Measurements from ENCODE around the gene PRELID3B. TPM values are rescaled to one million over a fixed set of nuclear protein-coding genes. Genes with fewer than 3 reads are reported as not detected.

PRELID3B gene
- total RNA-seq, 2 donors from 2014 or later = 28.9 to 35.6 TPM

GRCh38 chr20:58986968-58987517, 55.5 kb downstream of the PRELID3B start:
- H3K4me3 ChIP-seq = no peak overlapping the region
- peaks cover 9 to 25% of the 10 kb centered on the region in 2 donors for H3K36me3 ChIP-seq
- intact Hi-C loops (cut with DNase I) = no loop called here
- no peak for DNase-seq (ENCODE audit: low spot score)
- H3K9me3 ChIP-seq = no peaks in the 10 kb centered on the region
- H3K4me1 ChIP-seq (replicated peaks) = peaks cover 6% of the 10 kb centered on the region
- 80% methylated on average over 8 of the region's 8 CpGs for WGBS
- TF ChIP-seq POLR2AphosphoS5 (IDR thresholded peaks at IDR 0.05) = no peak
- no peak for TF ChIP-seq CTCF (IDR thresholded peaks at IDR 0.05)
- no peak for TF ChIP-seq POLR2A (IDR thresholded peaks at IDR 0.05)
- no peaks in the 10 kb centered on the region for H3K27me3 ChIP-seq (replicated peaks; ENCODE audit: insufficient read depth)
- H3K27ac ChIP-seq = no peak overlapping the region

DNA sequence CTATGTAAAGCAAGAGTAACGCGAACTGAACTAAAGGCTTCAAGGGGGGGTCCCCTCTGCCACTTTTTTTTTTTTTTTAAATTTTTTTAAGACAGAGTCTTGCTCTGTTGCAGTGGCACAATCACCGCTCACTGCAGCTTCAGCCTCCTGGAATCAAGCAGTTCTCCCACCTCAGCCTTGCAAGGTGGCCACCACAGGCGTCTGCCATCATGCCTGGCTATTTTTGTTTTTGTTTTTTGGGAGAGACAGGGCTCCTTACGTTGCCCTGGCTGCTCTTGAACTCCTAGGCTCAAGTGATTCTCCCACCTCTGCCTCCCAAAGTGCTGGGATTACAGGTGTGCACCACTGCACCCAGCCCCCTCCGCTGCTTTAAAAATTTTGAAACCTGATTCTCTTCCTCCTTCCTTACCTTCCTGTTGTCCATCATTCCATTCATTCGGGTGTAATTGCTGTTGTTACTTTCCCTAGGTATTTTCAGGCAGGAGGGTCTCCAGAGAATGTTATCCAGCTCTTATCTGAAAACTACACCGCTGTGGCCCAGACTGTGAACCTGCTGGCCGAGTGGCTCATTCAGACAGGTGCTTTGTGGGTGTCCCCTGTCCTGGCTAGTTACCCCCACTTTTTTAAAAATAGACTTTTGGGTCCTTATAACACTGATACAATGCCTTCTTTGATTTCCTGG, 56.2 kb downstream of the PRELID3B start:
- Histone ChIP-seq H3K27me3 (replicated peaks; ENCODE audit: insufficient read depth) (no peaks in the 10 kb centered on the region), H3K4me3 (no peak overlapping the region), H3K36me3 (peaks cover 9 to 25% of the 10 kb centered on the region in 2 donors), H3K27ac (no peak overlapping the region), H3K4me1 (replicated peaks) (peaks cover 6% of the 10 kb centered on the region), H3K9me3 (no peaks in the 10 kb centered on the region)
- 79% methylated on average over 9 of the region's 9 CpGs for WGBS
- no peak for DNase-seq (ENCODE audit: low spot score)
- intact Hi-C loops (cut with DNase I) = no loop called here
- TF ChIP-seq POLR2A (IDR thresholded peaks at IDR 0.05) (no peak), CTCF (IDR thresholded peaks at IDR 0.05) (no peak), POLR2AphosphoS5 (IDR thresholded peaks at IDR 0.05) (no peak)

- TF ChIP-seq POLR2A (IDR thresholded peaks at IDR 0.05) (no peak), POLR2AphosphoS5 (IDR thresholded peaks at IDR 0.05) (no peak), CTCF (IDR thresholded peaks at IDR 0.05) (no peak)
- Histone ChIP-seq H3K27me3 (replicated peaks; ENCODE audit: insufficient read depth) (no peaks in the 10 kb centered on the region), H3K27ac (no peak overlapping the region), H3K9me3 (no peaks in the 10 kb centered on the region), H3K4me1 (replicated peaks) (peaks cover 6% of the 10 kb centered on the region), H3K36me3 (peaks cover 9 to 25% of the 10 kb centered on the region in 2 donors), H3K4me3 (no peak overlapping the region)
- no peak for DNase-seq (ENCODE audit: low spot score)
- intact Hi-C loops (cut with DNase I) = no loop called here
- WGBS = 82% methylated on average over 5 of the region's 5 CpGs
Measured at GRCh38 chr20:58985656-58986055, 56.9 kb downstream of the PRELID3B start.

- Histone ChIP-seq H3K27me3 (replicated peaks; ENCODE audit: insufficient read depth) (no peaks in the 10 kb centered on the region), H3K9me3 (no peaks in the 10 kb centered on the region), H3K36me3 (peaks cover 9 to 21% of the 10 kb centered on the region in 2 donors), H3K27ac (no peak overlapping the region), H3K4me3 (no peak overlapping the region), H3K4me1 (replicated peaks) (peaks cover 6% of the 10 kb centered on the region)
- TF ChIP-seq POLR2AphosphoS5 (IDR thresholded peaks at IDR 0.05) (no peak), CTCF (IDR thresholded peaks at IDR 0.05) (no peak), POLR2A (IDR thresholded peaks at IDR 0.05) (no peak)
- intact Hi-C loops (cut with DNase I) = loop anchor here (5.0 kb wide), 2 partner anchors 48 to 77 kb away; partner anchors contain the start of gene ATP5F1E
- no peak for DNase-seq (ENCODE audit: low spot score)
- 74% methylated on average over 6 of the region's 6 CpGs for WGBS
Measured at GRCh38 chr20:58984691-58985090, 57.9 kb downstream of the PRELID3B start.

Other genes with a start within 250 kb of the PRELID3B start
- gene GNAS-AS1, start 191.9 kb downstream of the PRELID3B start, total RNA-seq = 1 to 10 TPM in 1 of 2 donors, under 1 TPM in 1; 0.50 to 1.8 TPM
- 100 to 1,000 TPM; 644 to 900 TPM for gene GNAS, start 190.1 kb downstream of the PRELID3B start, total RNA-seq
- gene NELFCD, start 61.5 kb downstream of the PRELID3B start, total RNA-seq = 10 to 100 TPM; 55.0 to 85.2 TPM
- gene CTSZ, start 35.5 kb downstream of the PRELID3B start, total RNA-seq = 100 to 1,000 TPM in 1 of 2 donors, 10 to 100 TPM in 1; 93.6 to 130 TPM
- gene TUBB1, start 23.4 kb downstream of the PRELID3B start, total RNA-seq = not detected
- 10 to 100 TPM; 23.5 to 24.4 TPM for gene ATP5F1E, start 10.5 kb downstream of the PRELID3B start, total RNA-seq
- 1 to 10 TPM in 1 of 2 donors, under 1 TPM in 1; 0.46 to 1.1 TPM for gene ZNF831, start 121.0 kb upstream of the PRELID3B start, total RNA-seq

Data from prostate gland (tissue), 2 donors.